ENCODE data around the gene TBC1D5. TPM values are rescaled to one million over a fixed set of nuclear protein-coding genes. Genes with fewer than 3 reads are reported as not detected.

TBC1D5 gene
- total and polyA plus RNA-seq, 2 donors (not counting 1 experiment from before 2014, with no cell fraction given), result 22.6 to 111 TPM

DNA sequence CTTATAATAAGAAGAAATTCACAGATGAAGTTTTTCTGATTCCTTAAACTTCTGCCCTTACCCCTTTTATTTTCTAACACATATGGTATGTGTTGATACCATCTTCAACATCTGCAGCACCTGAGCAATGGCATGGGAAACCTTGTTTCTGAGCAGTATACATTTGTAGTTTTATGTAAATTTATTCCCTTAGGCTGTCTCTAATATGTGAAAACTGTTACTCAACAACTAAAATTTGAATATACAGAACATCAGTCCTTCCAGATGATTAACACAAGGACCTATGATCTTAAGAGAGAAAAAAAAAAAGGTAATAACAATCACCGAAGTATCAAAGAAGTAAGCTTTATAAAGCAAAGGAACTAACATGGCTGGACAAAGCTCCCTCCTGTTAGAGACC is 190.5 kb downstream of the TBC1D5 start:
- CTCF ChIA-PET, result interaction anchor here (0.9 to 1.5 kb wide), 2 partner anchors 9 to 289 kb away, joined by 3 to 10 read pairs; no protein-coding TSS in a partner anchor
- no peaks in the 10 kb centered on the region for H3K27me3 ChIP-seq (replicated peaks in 1 of 4; ENCODE audit: control extremely low read depth in 1 of 4, control insufficient read depth in 3 of 4, insufficient read depth in 4 of 4, low read length in 3 of 4)
- DNase-seq (no peak), ATAC-seq (ENCODE audit: low read depth) (no peak)
- H3K27ac ChIP-seq (ENCODE audit: low read length in 2 of 2), result no peak overlapping the region
- Mint-ChIP-seq H3K4me3 (no peak overlapping the region), H3K4me1 (peaks cover 7% of the 10 kb centered on the region), H3K27ac (no peak overlapping the region), H3K27me3 (no peaks in the 10 kb centered on the region), H3K9me3 (ENCODE audit: insufficient read depth) (no peaks in the 10 kb centered on the region)
- H3K9ac ChIP-seq (ENCODE audit: low read length), result no peak overlapping the region
- H3K36me3 ChIP-seq (replicated peaks in 1 of 2; ENCODE audit: control extremely low read depth in 1 of 2, control insufficient read depth in 1 of 2, extremely low read depth in 1 of 2, insufficient read depth in 2 of 2, low read length in 1 of 2), result peaks cover 0 to 2% of the 10 kb centered on the region in 2 experiments
- peaks cover 11% of the 10 kb centered on the region for H4K20me1 ChIP-seq (ENCODE audit: control insufficient read depth, insufficient read depth, low read length, poor library complexity, severe bottlenecking)
- peaks cover 4% of the 10 kb centered on the region for H3K79me2 ChIP-seq (ENCODE audit: control insufficient read depth, insufficient read depth, low read length)
- TF ChIP-seq, protein P1, sequence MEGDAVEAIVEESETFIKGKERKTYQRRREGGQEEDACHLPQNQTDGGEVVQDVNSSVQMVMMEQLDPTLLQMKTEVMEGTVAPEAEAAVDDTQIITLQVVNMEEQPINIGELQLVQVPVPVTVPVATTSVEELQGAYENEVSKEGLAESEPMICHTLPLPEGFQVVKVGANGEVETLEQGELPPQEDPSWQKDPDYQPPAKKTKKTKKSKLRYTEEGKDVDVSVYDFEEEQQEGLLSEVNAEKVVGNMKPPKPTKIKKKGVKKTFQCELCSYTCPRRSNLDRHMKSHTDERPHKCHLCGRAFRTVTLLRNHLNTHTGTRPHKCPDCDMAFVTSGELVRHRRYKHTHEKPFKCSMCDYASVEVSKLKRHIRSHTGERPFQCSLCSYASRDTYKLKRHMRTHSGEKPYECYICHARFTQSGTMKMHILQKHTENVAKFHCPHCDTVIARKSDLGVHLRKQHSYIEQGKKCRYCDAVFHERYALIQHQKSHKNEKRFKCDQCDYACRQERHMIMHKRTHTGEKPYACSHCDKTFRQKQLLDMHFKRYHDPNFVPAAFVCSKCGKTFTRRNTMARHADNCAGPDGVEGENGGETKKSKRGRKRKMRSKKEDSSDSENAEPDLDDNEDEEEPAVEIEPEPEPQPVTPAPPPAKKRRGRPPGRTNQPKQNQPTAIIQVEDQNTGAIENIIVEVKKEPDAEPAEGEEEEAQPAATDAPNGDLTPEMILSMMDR (IDR thresholded peaks at IDR 0.05), result no peak
- no peak for TF ChIP-seq EZH2 (IDR thresholded peaks at IDR 0.05; ENCODE audit: borderline replicate concordance, insufficient read depth, low read depth, low read length, poor library complexity, severe bottlenecking)
- H3K4me2 ChIP-seq (replicated peaks; ENCODE audit: low read depth, low read length, poor library complexity, severe bottlenecking), result no peak overlapping the region
- H3K9me3 ChIP-seq (ENCODE audit: control extremely low read depth in 1 of 3, control insufficient read depth in 2 of 3, insufficient read depth in 1 of 3, low read length in 2 of 3), result no peaks in the 10 kb centered on the region
- no CpG with 5 or more reads among the region's 1 CpG for WGBS (ENCODE audit: insufficient coverage)
- no peak overlapping the region for H3K4me3 ChIP-seq (ENCODE audit: control extremely low read depth in 1 of 5, extremely low read depth in 1 of 5, insufficient read depth in 1 of 5, low read depth in 2 of 5, low read length in 4 of 5)
- no peak overlapping the region for H2AFZ ChIP-seq (ENCODE audit: insufficient read depth, low read depth, low read length, poor library complexity, severe bottlenecking)
- intact Hi-C loops (cut with micrococcal nuclease), result no loop called here
- POLR2A ChIA-PET, result no interaction called here
- no peaks in the 10 kb centered on the region for H3K4me1 ChIP-seq (ENCODE audit: control insufficient read depth in 2 of 2, insufficient read depth in 2 of 2, low read length in 2 of 2)

DNA sequence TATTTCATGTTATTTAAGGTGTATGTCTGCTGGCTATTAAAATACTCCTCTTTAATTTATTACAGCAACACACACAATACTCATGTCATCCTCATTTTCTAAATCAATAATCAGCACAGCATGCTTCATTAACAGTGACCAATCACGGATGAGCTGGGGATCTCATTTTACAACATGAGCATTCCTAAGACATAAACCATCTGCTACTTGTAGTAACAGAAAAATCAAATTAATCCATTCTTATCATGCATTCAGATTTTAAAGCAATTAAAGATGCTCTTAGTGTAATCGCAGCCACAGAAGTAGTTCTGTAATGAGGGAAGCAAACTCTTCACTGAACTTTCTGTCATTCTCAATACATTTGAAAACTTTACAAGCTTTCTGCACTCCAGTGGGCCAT is 191.1 kb downstream of the TBC1D5 start:
- ATAC-seq (ENCODE audit: low read depth), result no peak
- H3K4me3 ChIP-seq (ENCODE audit: control extremely low read depth in 1 of 5, extremely low read depth in 1 of 5, insufficient read depth in 1 of 5, low read depth in 2 of 5, low read length in 4 of 5), result no peak overlapping the region
- ChIA-PET CTCF (interaction anchor here (1.5 kb wide), 1 partner anchor 290 kb away, joined by 10 read pairs; no protein-coding TSS in a partner anchor), POLR2A (no interaction called here)
- no peaks in the 10 kb centered on the region for H3K27me3 Mint-ChIP-seq
- no peak overlapping the region for H3K27ac ChIP-seq (ENCODE audit: low read length in 2 of 2)
- intact Hi-C loops (cut with micrococcal nuclease), result no loop called here
- H3K79me2 ChIP-seq (ENCODE audit: control insufficient read depth, insufficient read depth, low read length), result peaks cover 4% of the 10 kb centered on the region
- H3K4me3 Mint-ChIP-seq, result no peak overlapping the region
- DNase-seq, result no peak
- peaks cover 0 to 2% of the 10 kb centered on the region in 2 experiments for H3K36me3 ChIP-seq (replicated peaks in 1 of 2; ENCODE audit: control extremely low read depth in 1 of 2, control insufficient read depth in 1 of 2, extremely low read depth in 1 of 2, insufficient read depth in 2 of 2, low read length in 1 of 2)
- H3K27me3 ChIP-seq (replicated peaks in 1 of 4; ENCODE audit: control extremely low read depth in 1 of 4, control insufficient read depth in 3 of 4, insufficient read depth in 4 of 4, low read length in 3 of 4), result no peaks in the 10 kb centered on the region
- H3K9me3 Mint-ChIP-seq (ENCODE audit: insufficient read depth), result no peaks in the 10 kb centered on the region
- no peak overlapping the region for H3K4me2 ChIP-seq (replicated peaks; ENCODE audit: low read depth, low read length, poor library complexity, severe bottlenecking)
- no peak overlapping the region for H2AFZ ChIP-seq (ENCODE audit: insufficient read depth, low read depth, low read length, poor library complexity, severe bottlenecking)
- no peaks in the 10 kb centered on the region for H3K9me3 ChIP-seq (ENCODE audit: control extremely low read depth in 1 of 3, control insufficient read depth in 2 of 3, insufficient read depth in 1 of 3, low read length in 2 of 3)
- H3K4me1 ChIP-seq (ENCODE audit: control insufficient read depth in 2 of 2, insufficient read depth in 2 of 2, low read length in 2 of 2), result no peaks in the 10 kb centered on the region
- no peak overlapping the region for H3K9ac ChIP-seq (ENCODE audit: low read length)
- TF ChIP-seq EZH2 (IDR thresholded peaks at IDR 0.05; ENCODE audit: borderline replicate concordance, insufficient read depth, low read depth, low read length, poor library complexity, severe bottlenecking), result no peak
- TF ChIP-seq, protein P1 (IDR thresholded peaks at IDR 0.05), result no peak
- H4K20me1 ChIP-seq (ENCODE audit: control insufficient read depth, insufficient read depth, low read length, poor library complexity, severe bottlenecking), result peaks cover 11% of the 10 kb centered on the region
- H3K27ac Mint-ChIP-seq, result no peak overlapping the region
- peaks cover 7% of the 10 kb centered on the region for H3K4me1 Mint-ChIP-seq
- no CpG with 5 or more reads among the region's 2 CpGs for WGBS (ENCODE audit: insufficient coverage)

Measured in B cell (primary cell).